Fibroblast of gingiva (primary cell): Measurements from ENCODE around the gene FSD2.
A peak's percentile ranks its signal among the peaks of the same experiment; 100 is the strongest.
"Not testable (repeated sequence)": the region's sequence is repeated elsewhere in the genome, so short reads cannot be mapped to it uniquely, and the experiment has no call there.

Experiments used
- DNase-seq: peaks from one replicate; pipeline ENCODE4 v3.0.0-alpha.2; 2011; ENCODE audit warnings: low read depth

Gene FSD2

DNA sequence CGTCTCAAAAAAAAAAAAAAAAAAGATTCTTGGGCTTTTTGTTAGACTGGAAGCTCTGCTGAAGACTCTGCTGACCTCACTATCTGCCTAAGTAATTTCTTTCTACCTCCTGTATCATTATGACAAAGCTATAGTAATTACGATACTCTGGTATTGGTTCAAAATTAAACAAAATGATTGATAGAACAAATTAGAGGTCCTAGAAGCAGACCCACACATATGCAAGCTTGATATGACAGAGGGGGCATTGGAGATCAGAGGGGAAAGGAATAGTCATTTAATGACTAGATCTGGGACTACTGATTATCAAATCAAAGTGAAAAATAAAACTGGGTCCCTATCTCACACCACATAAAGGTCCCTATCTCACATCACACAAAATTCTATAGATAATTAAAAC is 74.3 kb downstream of the FSD2 start:
- no peak for DNase-seq

DNA sequence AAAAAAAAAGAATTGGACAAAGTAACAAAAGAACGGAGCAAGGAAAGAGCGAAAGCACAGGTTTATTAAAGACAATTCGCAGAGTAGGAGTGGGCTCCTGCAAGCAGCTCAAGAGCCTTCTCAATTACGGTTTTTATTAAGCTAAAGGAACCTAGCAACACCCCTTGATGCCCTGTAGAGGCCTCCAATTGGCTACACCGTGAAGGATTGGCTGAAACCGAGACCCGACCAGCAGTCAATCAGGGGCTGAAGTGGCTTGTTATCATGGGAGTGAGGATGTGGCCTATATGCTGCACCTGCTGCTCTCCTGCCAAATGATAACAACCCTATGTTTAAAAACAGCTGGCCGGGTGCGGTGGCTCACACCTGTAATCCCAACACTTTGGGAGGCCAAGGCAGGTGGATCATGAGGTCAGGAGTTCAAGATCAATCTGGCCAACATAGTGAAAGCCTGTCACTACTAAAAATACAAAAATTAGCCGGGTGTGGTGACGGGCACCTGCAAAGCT is 75.8 kb downstream of the FSD2 start:
- DNase-seq = no peak

DNA sequence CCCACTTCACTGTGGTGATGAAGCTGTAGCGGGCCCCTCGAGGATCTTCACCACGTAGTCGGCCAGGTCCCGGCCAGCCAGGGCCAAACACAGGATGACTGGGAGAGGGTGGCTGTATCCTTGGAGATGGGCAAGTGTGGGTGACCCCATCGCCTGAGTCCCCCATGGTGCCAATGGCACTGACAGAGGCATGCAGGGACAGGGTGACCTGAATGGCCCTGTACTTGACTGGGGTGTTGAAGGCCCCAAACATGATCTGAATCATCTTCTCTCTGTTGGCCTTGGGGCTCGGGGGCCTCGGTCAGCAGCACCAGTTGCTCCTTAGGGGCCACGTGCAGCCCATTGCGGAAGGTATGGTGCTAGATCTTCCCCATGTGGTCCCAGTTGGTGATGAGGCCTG is 79.1 kb downstream of the FSD2 start:
- DNase-seq = no peak

DNA sequence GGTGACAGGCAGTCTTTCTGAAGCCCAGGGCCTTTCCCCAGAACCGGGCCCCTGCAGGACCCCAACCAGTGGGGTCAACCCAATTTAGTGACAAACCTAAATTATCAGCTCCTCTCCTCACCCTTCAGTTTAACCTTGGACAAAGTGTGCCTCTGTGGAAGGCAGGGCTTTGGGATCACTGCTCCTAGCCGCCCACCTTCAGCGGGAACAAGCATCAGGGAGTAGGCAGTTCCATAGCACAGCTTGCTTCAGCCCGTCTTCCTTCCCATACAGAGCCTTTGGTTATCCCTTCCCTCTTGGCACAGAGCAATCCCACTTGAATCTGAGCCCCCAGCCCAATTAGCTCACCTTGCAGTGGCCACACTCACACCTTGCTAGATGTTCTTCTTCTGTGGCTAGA is 90.9 kb downstream of the FSD2 start:
- DNase-seq = no peak

DNA sequence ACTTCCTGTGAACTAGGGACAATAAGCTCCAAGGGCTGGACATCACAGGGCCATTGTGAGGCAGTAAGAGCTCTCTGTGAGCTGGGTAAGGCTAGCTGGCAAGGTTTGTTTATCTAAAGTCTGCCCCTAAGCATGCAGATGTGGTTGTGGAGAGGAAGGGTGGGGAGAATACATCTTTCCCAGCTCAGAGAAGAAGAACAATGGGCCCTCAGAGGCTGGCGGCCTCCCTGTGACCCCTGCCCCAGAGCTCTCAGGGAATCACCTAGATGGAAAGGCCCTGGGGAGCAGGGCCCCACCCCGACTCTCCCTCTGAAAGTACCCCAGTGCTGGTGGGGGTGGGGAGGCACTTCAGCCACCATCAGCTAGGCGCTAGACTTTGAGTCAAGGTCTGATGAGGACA is 91.9 kb downstream of the FSD2 start:
- DNase-seq = no peak

DNA sequence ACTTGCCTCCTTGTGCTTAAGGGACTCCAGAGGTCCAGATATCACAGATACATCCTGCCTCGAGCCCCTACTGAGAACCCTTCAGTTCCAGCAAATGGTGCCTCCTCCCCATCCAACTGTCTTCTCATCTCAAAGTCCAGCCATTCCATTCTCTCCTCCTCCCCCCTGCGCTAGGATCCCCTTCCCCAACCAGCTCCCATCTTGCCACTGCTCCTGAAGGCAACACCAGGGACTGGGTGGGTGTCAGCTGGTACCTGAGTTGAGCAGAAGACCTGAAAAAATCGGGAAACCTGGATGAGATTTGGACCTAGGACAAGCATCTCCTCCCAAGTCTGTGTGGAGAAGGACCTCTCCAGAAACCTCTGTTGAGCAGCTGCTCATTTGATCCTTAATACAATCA is 93.8 kb downstream of the FSD2 start:
- no peak for DNase-seq

DNA sequence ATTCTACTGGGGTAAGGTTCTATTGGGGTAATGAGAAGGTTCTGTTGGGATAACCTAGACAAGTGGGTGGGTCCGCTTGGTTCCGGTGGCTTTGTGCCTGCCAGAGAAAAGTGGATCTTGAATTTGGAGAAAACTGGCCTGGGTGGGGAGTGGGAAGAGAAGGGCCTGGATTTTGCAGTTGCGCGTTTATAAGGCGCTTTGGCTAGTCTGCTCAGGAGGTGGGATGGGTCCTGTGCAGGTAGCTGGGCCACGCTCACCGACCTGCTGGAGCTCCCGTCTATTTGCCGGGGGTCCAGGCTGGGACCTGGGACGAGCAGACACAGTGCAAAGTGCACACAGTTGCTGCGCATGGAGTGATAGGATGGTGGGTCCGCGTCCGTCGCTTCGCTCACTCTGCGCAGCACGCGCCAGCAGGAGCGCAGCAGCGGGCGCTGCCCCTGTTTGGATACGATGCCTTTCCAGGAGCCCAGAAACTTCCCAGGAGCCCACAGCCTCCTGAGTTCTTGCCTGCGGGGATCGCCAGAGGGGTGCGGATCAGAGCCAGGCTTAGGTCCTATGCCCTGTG is 94.9 kb downstream of the FSD2 start:
- DNase-seq = no peak

DNA sequence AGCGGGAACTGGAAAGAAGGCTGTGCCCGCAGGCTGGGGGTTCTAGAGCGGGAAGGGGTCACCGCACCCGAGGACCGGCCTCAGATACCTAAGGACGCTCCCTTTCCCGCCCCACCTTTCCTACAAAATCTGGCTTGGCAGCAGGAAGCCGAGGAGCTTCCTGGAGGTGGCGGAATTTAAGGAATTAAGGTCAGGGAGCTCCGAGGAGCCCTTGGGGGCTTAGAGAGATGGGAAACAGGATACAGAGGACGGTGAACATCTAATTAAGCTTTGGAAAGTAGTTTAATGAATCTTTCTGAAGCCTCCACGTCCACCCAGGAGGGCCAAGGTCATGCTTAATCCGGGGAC is 95.7 kb downstream of the FSD2 start:
- DNase-seq = no peak

DNA sequence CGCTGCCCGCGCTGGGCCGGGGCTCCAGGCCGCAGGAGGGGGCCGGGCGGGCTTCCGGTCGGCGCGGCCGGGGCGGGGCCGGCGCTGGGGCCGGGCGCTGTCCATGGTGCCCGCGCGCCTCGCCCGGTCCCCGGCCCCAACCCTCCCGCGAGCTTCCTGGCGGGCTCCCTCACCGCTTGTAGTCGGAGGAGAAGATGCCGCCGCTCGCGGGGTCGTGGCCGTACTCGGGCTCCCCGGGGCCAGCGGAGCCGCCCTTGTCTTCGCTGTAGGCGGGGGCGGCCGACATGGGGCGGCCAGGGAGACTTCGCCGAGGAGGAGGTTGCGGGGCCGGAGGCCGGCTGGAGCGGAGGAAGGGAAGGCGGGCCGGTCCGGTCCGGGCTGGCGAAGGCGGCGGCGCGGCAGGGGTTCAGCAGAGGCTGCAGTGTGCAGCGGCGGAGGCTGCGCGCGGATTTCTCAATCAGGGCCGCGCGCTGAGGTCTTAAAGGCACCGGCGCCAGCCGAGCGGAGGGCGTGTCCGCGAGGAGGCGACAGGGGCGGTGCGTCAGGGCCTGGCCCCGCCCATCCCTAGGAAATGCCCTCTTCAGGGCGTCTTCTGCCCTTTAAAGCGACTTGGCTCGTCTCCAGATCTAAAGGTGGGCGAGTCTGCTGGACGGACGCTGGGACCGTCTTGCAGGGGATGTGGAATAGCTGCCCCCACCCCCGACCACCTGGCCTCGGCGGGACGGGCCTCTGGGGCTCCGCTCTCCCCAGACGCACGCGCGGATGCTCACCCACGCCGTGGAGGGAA is 96.3 kb downstream of the FSD2 start, which contains the start of gene AP3B2:
Gene AP3B2 (minus strand): TSS at position 455 of the 787 bp plus-strand sequence. CDS start 169 bp downstream, at position 286.
- DNase-seq = peak; percentile 70

DNA sequence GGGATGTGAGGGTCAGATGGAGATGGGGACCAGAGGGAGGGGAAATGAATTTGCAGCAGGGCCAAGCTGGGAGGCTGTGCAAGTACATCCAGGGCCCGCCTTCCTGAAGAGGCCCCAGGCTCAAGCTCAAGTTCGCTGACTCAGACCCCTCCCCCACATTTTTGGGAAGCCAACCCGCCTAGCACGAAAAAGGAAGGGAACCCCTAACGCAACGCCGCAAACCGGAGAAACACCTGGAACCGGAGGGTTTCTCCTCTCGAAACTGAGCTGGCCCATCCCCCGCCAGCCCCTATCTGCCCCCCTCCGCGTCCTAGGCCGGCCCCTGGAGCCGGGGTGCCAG is 96.8 kb downstream of the FSD2 start:
- DNase-seq = no peak

DNA sequence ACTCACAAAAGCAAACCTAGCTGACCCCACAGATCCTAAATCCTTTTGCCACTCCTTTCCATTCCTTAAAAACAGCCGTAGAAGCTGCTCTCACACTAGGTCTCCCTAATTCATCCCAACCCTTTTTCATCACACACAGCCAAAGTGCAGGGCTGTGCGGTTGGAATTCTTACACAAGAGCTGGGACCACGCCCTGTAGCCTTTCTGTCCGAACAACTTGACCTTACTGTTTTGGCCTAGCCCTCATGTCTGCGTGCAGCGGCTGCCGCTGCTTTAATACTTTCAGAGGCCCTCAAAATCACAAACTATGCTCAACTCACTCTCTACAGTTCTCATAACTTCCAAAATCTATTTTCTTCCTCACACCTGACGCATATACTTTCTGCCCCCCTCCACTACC is 100.0 kb downstream of the FSD2 start:
- not testable (repeated sequence) for DNase-seq
